ENCODE results near the gene ZNF445.
"Not testable (repeated sequence)": the region's sequence is repeated elsewhere in the genome, so short reads cannot be mapped to it uniquely, and the experiment has no call there.

DNA sequence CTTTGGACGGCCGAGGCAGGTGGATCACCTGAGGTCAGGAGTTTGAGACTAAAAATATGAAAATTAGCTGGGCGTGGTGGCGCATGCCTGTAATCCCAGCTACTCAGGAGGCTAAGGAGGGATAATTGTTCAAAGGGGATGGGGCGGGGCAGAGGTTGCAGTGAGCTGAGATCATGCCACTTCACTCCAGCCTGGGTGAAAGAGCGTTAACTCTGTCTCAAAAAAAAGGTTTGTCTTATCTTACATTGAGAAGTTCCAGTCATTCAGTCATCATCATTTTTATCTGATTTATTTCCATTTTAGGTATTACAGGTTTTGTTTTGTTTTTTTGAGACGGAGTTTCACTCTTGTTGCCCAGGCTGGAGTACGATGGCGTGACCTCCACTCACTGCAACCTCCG is 2.6 kb downstream of the ZNF445 start:
- not testable (repeated sequence) for TF ChIP-seq RARB (CRISPR knock-in tag; IDR thresholded peaks at IDR 0.05); PATZ1 (CRISPR knock-in tag; IDR thresholded peaks at IDR 0.05; ENCODE audit: borderline replicate concordance); ZFP3 (CRISPR knock-in tag; IDR thresholded peaks at IDR 0.05); ZFP30 (CRISPR knock-in tag; IDR thresholded peaks at IDR 0.05); TOX (CRISPR knock-in tag; IDR thresholded peaks at IDR 0.05; ENCODE audit: borderline replicate concordance); CSDC2 (CRISPR knock-in tag; IDR thresholded peaks at IDR 0.05); ARNTL (CRISPR knock-in tag; IDR thresholded peaks at IDR 0.05; ENCODE audit: borderline replicate concordance, low read depth); ZC3H10 (CRISPR knock-in tag; IDR thresholded peaks at IDR 0.05); BACH2 (CRISPR knock-in tag; IDR thresholded peaks at IDR 0.05; ENCODE audit: borderline replicate concordance); ISL1 (CRISPR knock-in tag; IDR thresholded peaks at IDR 0.05); ZNF565 (CRISPR knock-in tag; conservative IDR thresholded peaks at IDR 0.05; ENCODE audit: low read depth)
